Upper lobe of left lung (tissue), 4 donors: ENCODE measurements around the gene CCL19.

Experiments
- CTCF ChIP-seq, 6 experiments: fragments of 450-650 bp in 4 of 6; fragments of 200-600 bp in 2 of 6; sonication (generic) in 2 of 6; IDR thresholded peaks; one replicate each; pipeline ENCODE4 v1.5.1; 2016 to 2019; ENCODE audit warnings: antibody characterized with exemption in 6 of 6
- EP300 ChIP-seq, 4 donors: sonication (generic); formaldehyde crosslinking; IDR thresholded peaks; one replicate each; pipeline ENCODE4 v1.5.1; 2017; ENCODE audit warnings: antibody characterized with exemption in 4 of 4, control low read depth in 2 of 4
- POLR2A ChIP-seq, 4 donors: fragments of 450-650 bp; IDR thresholded peaks; one replicate each; pipeline ENCODE4 v1.5.1; 2016 to 2017; ENCODE audit warnings: antibody characterized with exemption in 4 of 4, mild to moderate bottlenecking in 2 of 4

- TF ChIP-seq CTCF (IDR thresholded peaks at IDR 0.05) (no peak), POLR2A (IDR thresholded peaks at IDR 0.05) (no peak), EP300 (IDR thresholded peaks at IDR 0.05) (no peak)
These were observed 16.1 kb upstream of the CCL19 start for GRCh38 chr9:34707130-34707529.
